HG03159 (cell line): ENCODE data around the gene XRCC4.
"Not testable (repeated sequence)": the region's sequence is repeated elsewhere in the genome, so short reads cannot be mapped to it uniquely, and the experiment has no call there.

ENCODE experiments used
- ATAC-seq: cut with Tn5 transposase; IDR thresholded peaks from one replicate; pipeline ENCODE4 v1.9.1; 2021; ENCODE audit warnings: mild to moderate bottlenecking, moderate library complexity; ENCODE audit not compliant: unreplicated experiment

XRCC4 gene

GRCh38 chr5:83253720-83254119 lies 176.4 kb downstream of the XRCC4 start:
- no peak for ATAC-seq

- ATAC-seq = no peak
Observed at GRCh38 chr5:83255268-83255667, 177.9 kb downstream of the XRCC4 start.

- ATAC-seq = no peak
Observed at GRCh38 chr5:83256091-83256780, 178.9 kb downstream of the XRCC4 start.

GRCh38 chr5:83257684-83258083 lies 180.3 kb downstream of the XRCC4 start:
- not testable (repeated sequence) for ATAC-seq

GRCh38 chr5:83265318-83265717 lies 188.0 kb downstream of the XRCC4 start:
- no peak for ATAC-seq

- no peak for ATAC-seq
Observed at GRCh38 chr5:83270311-83270710, 193.0 kb downstream of the XRCC4 start.

GRCh38 chr5:83277154-83277553 lies 199.8 kb downstream of the XRCC4 start:
- no peak for ATAC-seq

- peak; percentile 70 for ATAC-seq
Observed at GRCh38 chr5:83277953-83278352, 200.6 kb downstream of the XRCC4 start.

- ATAC-seq = no peak
Observed at GRCh38 chr5:83281176-83281575, 203.8 kb downstream of the XRCC4 start.

- no peak for ATAC-seq
Observed at GRCh38 chr5:83281658-83282057, 204.3 kb downstream of the XRCC4 start.

- ATAC-seq = no peak
Observed at GRCh38 chr5:83283761-83284160, 206.4 kb downstream of the XRCC4 start.

- no peak for ATAC-seq
Observed at GRCh38 chr5:83285661-83286398, 208.5 kb downstream of the XRCC4 start.

GRCh38 chr5:83294246-83294645 lies 216.9 kb downstream of the XRCC4 start:
- no peak for ATAC-seq

- no peak for ATAC-seq
Observed at GRCh38 chr5:83299353-83299752, 222.0 kb downstream of the XRCC4 start.

GRCh38 chr5:83306572-83307241 lies 229.4 kb downstream of the XRCC4 start:
- peak; percentile 96 for ATAC-seq

- no peak for ATAC-seq
Observed at GRCh38 chr5:83312663-83313062, 235.3 kb downstream of the XRCC4 start.

GRCh38 chr5:83313436-83313835 lies 236.1 kb downstream of the XRCC4 start:
- ATAC-seq = no peak

- no peak for ATAC-seq
Observed at GRCh38 chr5:83321483-83322055, 244.2 kb downstream of the XRCC4 start.

GRCh38 chr5:83322273-83322924 lies 245.1 kb downstream of the XRCC4 start:
- no peak for ATAC-seq

- ATAC-seq = no peak
Observed at GRCh38 chr5:83323557-83324180, 246.3 kb downstream of the XRCC4 start.

GRCh38 chr5:83331842-83332241 lies 254.5 kb downstream of the XRCC4 start:
- ATAC-seq = no peak
